SK-MEL-5 (cell line): Measurements from ENCODE around the gene HYCC2. TPM values are rescaled to one million over a fixed set of nuclear protein-coding genes. Genes with fewer than 3 reads are reported as not detected.
A peak's percentile ranks its signal among the peaks of the same experiment; 100 is the strongest.
"Not testable (repeated sequence)": the region's sequence is repeated elsewhere in the genome, so short reads cannot be mapped to it uniquely, and the experiment has no call there.

Source experiments
- DNase-seq: peaks from one replicate; pipeline ENCODE4 v3.0.0-alpha.2; 2016; ENCODE audit warnings: low read depth, low spot score
- in situ Hi-C: cut with HindIII; loops from 2 replicates; pipeline ENCODE4 v1.10.0; 2016; ENCODE audit warnings: low sequenced_read_pairs, high pct_unique_total_duplicates, low pct_unique_long_range_greater_than_20kb
- total RNA-seq: library from RNA; depleted of rRNA; stranded (reverse); fragments of >200 nt; shearing (Covaris generic); gene quantifications from 2 replicates; pipeline ENCODE4 v1.2.3, GENCODE V29; 2014

HYCC2 gene
- total RNA-seq, 1 experiment from 2014 or later = 8.8 TPM

- no peak for DNase-seq
- in situ Hi-C loops = no loop called here
Measured at GRCh38 chr2:201090574-201090973, 19.1 kb upstream of the HYCC2 start.

- in situ Hi-C loops = no loop called here
- no peak for DNase-seq
Measured at GRCh38 chr2:201084863-201085262, 13.4 kb upstream of the HYCC2 start.

- in situ Hi-C loops = no loop called here
- no peak for DNase-seq
Measured at GRCh38 chr2:201074996-201075395, 3.5 kb upstream of the HYCC2 start.

GRCh38 chr2:201073071-201073470 is 1.6 kb upstream of the HYCC2 start:
- DNase-seq = no peak
- in situ Hi-C loops = no loop called here

GRCh38 chr2:201072201-201072530 is 695 bp upstream of the HYCC2 start:
- no peak for DNase-seq
- in situ Hi-C loops = no loop called here

- peak; percentile 25 for DNase-seq
Measured at GRCh38 chr2:201070948-201071478, 458 bp downstream of the HYCC2 start.

GRCh38 chr2:201064797-201065329 is 6.6 kb downstream of the HYCC2 start:
- no peak for DNase-seq
- in situ Hi-C loops = no loop called here

More at GRCh38 chr2:201070948-201071478, 458 bp downstream of the HYCC2 start:
- in situ Hi-C loops = no loop called here

GRCh38 chr2:201063516-201063915 is 8.0 kb downstream of the HYCC2 start:
- DNase-seq, in situ Hi-C loops: not testable (repeated sequence)

GRCh38 chr2:201059961-201060755 is 11.3 kb downstream of the HYCC2 start:
- no peak for DNase-seq
- in situ Hi-C loops = no loop called here

- in situ Hi-C loops = no loop called here
- no peak for DNase-seq
Measured at GRCh38 chr2:201058914-201059313, 12.6 kb downstream of the HYCC2 start.

- in situ Hi-C loops = no loop called here
- no peak for DNase-seq
Measured at GRCh38 chr2:201057715-201058248, 13.7 kb downstream of the HYCC2 start.

- peak; percentile 84 for DNase-seq
- in situ Hi-C loops = no loop called here
Measured at GRCh38 chr2:201057087-201057521, 14.4 kb downstream of the HYCC2 start.

- no peak for DNase-seq
- in situ Hi-C loops = no loop called here
Measured at GRCh38 chr2:201049455-201049854, 22.0 kb downstream of the HYCC2 start.

GRCh38 chr2:201046881-201047280 is 24.6 kb downstream of the HYCC2 start:
- DNase-seq = no peak
- in situ Hi-C loops = no loop called here

- in situ Hi-C loops, DNase-seq: not testable (repeated sequence)
Measured at GRCh38 chr2:201043050-201043449, 28.4 kb downstream of the HYCC2 start.

- in situ Hi-C loops, DNase-seq: not testable (repeated sequence)
Measured at GRCh38 chr2:201042451-201042850, 29.0 kb downstream of the HYCC2 start.

GRCh38 chr2:201040867-201041628 is 30.4 kb downstream of the HYCC2 start:
- in situ Hi-C loops = no loop called here
- DNase-seq = no peak

- no peak for DNase-seq
- in situ Hi-C loops = no loop called here
Measured at GRCh38 chr2:201038855-201039254, 32.6 kb downstream of the HYCC2 start.
